Measurements from ENCODE around the gene IQCM. TPM values are rescaled to one million over a fixed set of nuclear protein-coding genes. Genes with fewer than 3 reads are reported as not detected.

Gene IQCM
- total and polyA plus RNA-seq, 10 of the 15 experiments (the other 5 are each of a cell fraction or from before 2014, with no cell fraction given), result not detected

- ChIA-PET CTCF (interaction anchor here (1.0 kb wide), 1 partner anchor 253 kb away, joined by 3 read pairs; no protein-coding TSS in a partner anchor), POLR2A (no interaction called here), RAD21 (ENCODE audit: unreplicated experiment) (no interaction called here), SMC1A (ENCODE audit: uncharacterized antibody, unreplicated experiment) (no interaction called here)
- no peak for ATAC-seq
- Histone ChIP-seq H3K79me2 (ENCODE audit: control insufficient read depth, insufficient read depth, low read length) (no peaks in the 10 kb centered on the region), H3K9me3 (replicated peaks; ENCODE audit: control insufficient read depth, insufficient read depth, low read length) (no peaks in the 10 kb centered on the region), H2AFZ (ENCODE audit: control insufficient read depth, low read depth, low read length) (no peak overlapping the region), H3K4me2 (ENCODE audit: control insufficient read depth, insufficient read depth) (no peak overlapping the region), H3K27me3 (replicated peaks in 1 of 2; ENCODE audit: control insufficient read depth in 2 of 2, insufficient read depth in 2 of 2, low read length in 1 of 2) (no peaks in the 10 kb centered on the region), H3K36me3 (ENCODE audit: control insufficient read depth in 2 of 2, insufficient read depth in 2 of 2, low read length in 1 of 2) (no peaks in the 10 kb centered on the region), H3K9ac (ENCODE audit: control insufficient read depth, insufficient read depth, low read length) (no peak overlapping the region), H4K20me1 (ENCODE audit: control insufficient read depth, insufficient read depth) (no peaks in the 10 kb centered on the region), H3K4me1 (ENCODE audit: control insufficient read depth, insufficient read depth, low read length) (no peaks in the 10 kb centered on the region), H3K27ac (ENCODE audit: control insufficient read depth, insufficient read depth) (no peak overlapping the region), H3K4me3 (no peak overlapping the region)
- intact Hi-C loops (cut with micrococcal nuclease; ENCODE audit: unreplicated experiment), result no loop called here
- DNase-seq (ENCODE audit: low read depth, low spot score), result no peak
- WGBS (ENCODE audit: insufficient coverage, insufficient replicate concordance, low lambda C conversion rate, missing lambda C conversion rate), result 0% methylated on average over 1 of the region's 1 CpG
- BruUV-seq (replicated peaks), result no TSS peak
- no peak for FAIRE-seq
- TF ChIP-seq, protein P1, sequence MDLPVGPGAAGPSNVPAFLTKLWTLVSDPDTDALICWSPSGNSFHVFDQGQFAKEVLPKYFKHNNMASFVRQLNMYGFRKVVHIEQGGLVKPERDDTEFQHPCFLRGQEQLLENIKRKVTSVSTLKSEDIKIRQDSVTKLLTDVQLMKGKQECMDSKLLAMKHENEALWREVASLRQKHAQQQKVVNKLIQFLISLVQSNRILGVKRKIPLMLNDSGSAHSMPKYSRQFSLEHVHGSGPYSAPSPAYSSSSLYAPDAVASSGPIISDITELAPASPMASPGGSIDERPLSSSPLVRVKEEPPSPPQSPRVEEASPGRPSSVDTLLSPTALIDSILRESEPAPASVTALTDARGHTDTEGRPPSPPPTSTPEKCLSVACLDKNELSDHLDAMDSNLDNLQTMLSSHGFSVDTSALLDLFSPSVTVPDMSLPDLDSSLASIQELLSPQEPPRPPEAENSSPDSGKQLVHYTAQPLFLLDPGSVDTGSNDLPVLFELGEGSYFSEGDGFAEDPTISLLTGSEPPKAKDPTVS (IDR thresholded peaks at IDR 0.05; ENCODE audit: low read depth, low read length), result no peak
- TF ChIP-seq SPI1 (IDR thresholded peaks at IDR 0.05; ENCODE audit: borderline replicate concordance, insufficient read depth, low read depth, low read length) (no peak), SMAD1 (IDR thresholded peaks at IDR 0.05; ENCODE audit: low read depth, partially characterized antibody) (no peak), MTA3 (IDR thresholded peaks at IDR 0.05; ENCODE audit: borderline replicate concordance, low read length) (no peak), SIN3A (IDR thresholded peaks at IDR 0.05; ENCODE audit: low read depth, low read length) (no peak), TARDBP (IDR thresholded peaks at IDR 0.05; ENCODE audit: borderline replicate concordance) (no peak), PAX5 (IDR thresholded peaks at IDR 0.05; ENCODE audit: borderline replicate concordance, low read depth, low read length) (no peak), ZNF207 (IDR thresholded peaks at IDR 0.05; ENCODE audit: borderline replicate concordance) (no peak), SREBF2 (IDR thresholded peaks at IDR 0.05; ENCODE audit: low read length) (no peak), YBX1 (IDR thresholded peaks at IDR 0.05) (no peak), HDAC6 (IDR thresholded peaks at IDR 0.05; ENCODE audit: unreplicated experiment) (no peak), EGR1 (IDR thresholded peaks at IDR 0.05; ENCODE audit: borderline replicate concordance in 1 of 2, low read depth in 2 of 2, low read length in 2 of 2) (no peak), E2F8 (IDR thresholded peaks at IDR 0.05; ENCODE audit: low read depth, partially characterized antibody) (no peak), SIX5 (IDR thresholded peaks at IDR 0.05; ENCODE audit: low read depth, low read length, severe bottlenecking) (no peak)
- TF ChIP-seq, protein P2, sequence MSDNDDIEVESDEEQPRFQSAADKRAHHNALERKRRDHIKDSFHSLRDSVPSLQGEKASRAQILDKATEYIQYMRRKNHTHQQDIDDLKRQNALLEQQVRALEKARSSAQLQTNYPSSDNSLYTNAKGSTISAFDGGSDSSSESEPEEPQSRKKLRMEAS (IDR thresholded peaks at IDR 0.05; ENCODE audit: low read depth, low read length), result no peak
- TF ChIP-seq, protein P3, sequence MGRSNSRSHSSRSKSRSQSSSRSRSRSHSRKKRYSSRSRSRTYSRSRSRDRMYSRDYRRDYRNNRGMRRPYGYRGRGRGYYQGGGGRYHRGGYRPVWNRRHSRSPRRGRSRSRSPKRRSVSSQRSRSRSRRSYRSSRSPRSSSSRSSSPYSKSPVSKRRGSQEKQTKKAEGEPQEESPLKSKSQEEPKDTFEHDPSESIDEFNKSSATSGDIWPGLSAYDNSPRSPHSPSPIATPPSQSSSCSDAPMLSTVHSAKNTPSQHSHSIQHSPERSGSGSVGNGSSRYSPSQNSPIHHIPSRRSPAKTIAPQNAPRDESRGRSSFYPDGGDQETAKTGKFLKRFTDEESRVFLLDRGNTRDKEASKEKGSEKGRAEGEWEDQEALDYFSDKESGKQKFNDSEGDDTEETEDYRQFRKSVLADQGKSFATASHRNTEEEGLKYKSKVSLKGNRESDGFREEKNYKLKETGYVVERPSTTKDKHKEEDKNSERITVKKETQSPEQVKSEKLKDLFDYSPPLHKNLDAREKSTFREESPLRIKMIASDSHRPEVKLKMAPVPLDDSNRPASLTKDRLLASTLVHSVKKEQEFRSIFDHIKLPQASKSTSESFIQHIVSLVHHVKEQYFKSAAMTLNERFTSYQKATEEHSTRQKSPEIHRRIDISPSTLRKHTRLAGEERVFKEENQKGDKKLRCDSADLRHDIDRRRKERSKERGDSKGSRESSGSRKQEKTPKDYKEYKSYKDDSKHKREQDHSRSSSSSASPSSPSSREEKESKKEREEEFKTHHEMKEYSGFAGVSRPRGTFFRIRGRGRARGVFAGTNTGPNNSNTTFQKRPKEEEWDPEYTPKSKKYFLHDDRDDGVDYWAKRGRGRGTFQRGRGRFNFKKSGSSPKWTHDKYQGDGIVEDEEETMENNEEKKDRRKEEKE (IDR thresholded peaks at IDR 0.05), result no peak
- in situ Hi-C loops (cut with MboI), result no loop called here
Measured at GRCh38 chr4:149489321-149489720, 326.3 kb downstream of the IQCM start.
